Hepatocyte (in vitro differentiated cells): ENCODE results near the gene ANKS3. TPM values are rescaled to one million over a fixed set of nuclear protein-coding genes. Genes with fewer than 3 reads are reported as not detected.

Experiments
- DNase-seq: peaks from one replicate; pipeline ENCODE4 v3.0.0-alpha.2; 2016; ENCODE audit warnings: low spot score
- H2AFZ ChIP-seq: fragments of 200-600 bp; sonication (generic); 2 replicates; pipeline ENCODE4 v1.6.0; 2016; ENCODE audit warnings: antibody characterized with exemption, mild to moderate bottlenecking
- H3K27ac ChIP-seq: fragments of 200-600 bp; sonication (generic); 2 replicates; pipeline ENCODE4 v1.5.1; 2016; ENCODE audit warnings: mild to moderate bottlenecking
- H3K27me3 ChIP-seq: fragments of 200-600 bp; sonication (generic); 2 replicates; pipeline ENCODE4 v1.6.1; 2016
- H3K36me3 ChIP-seq: fragments of 200-600 bp; sonication (generic); replicated peaks from 2 replicates; pipeline ENCODE4 v1.5.1; 2016; ENCODE audit warnings: low read depth; ENCODE audit not compliant: insufficient read depth
- H3K4me1 ChIP-seq: fragments of 200-600 bp; sonication (generic); 2 replicates; pipeline ENCODE4 v1.5.1; 2016; ENCODE audit warnings: mild to moderate bottlenecking, moderate library complexity; ENCODE audit not compliant: insufficient read depth
- H3K4me2 ChIP-seq: fragments of 200-600 bp; sonication (generic); 2 replicates; pipeline ENCODE4 v1.6.0; 2016
- H3K4me3 ChIP-seq: fragments of 200-600 bp; sonication (generic); 2 replicates; pipeline ENCODE4 v1.5.1; 2016; ENCODE audit warnings: mild to moderate bottlenecking
- H3K79me2 ChIP-seq: fragments of 200-600 bp; sonication (generic); 2 replicates; pipeline ENCODE4 v1.6.0; 2017; ENCODE audit warnings: mild to moderate bottlenecking
- H3K9me2 ChIP-seq: fragments of 200-600 bp; sonication (generic); replicated peaks from 2 replicates; pipeline ENCODE4 v1.6.0; 2017; ENCODE audit warnings: mild to moderate bottlenecking; ENCODE audit not compliant: insufficient read depth
- H3K9me3 ChIP-seq: fragments of 200-600 bp; sonication (generic); 2 replicates; pipeline ENCODE4 v1.5.1; 2016; ENCODE audit warnings: low read depth, mild to moderate bottlenecking
- H4K20me1 ChIP-seq: fragments of 200-600 bp; sonication (generic); 2 replicates; pipeline ENCODE4 v1.6.0; 2016; ENCODE audit warnings: mild to moderate bottlenecking; ENCODE audit not compliant: insufficient read depth, poor library complexity, severe bottlenecking
- CTCF ChIP-seq: fragments of 200-600 bp; sonication (generic); IDR thresholded peaks from 2 replicates; pipeline ENCODE4 v1.5.1; 2016; ENCODE audit warnings: antibody characterized with exemption, mild to moderate bottlenecking; ENCODE audit not compliant: poor library complexity
- EZH2 ChIP-seq: fragments of 200-600 bp; sonication (generic); IDR thresholded peaks from 2 replicates; pipeline ENCODE4 v1.6.1; 2016; ENCODE audit warnings: antibody characterized with exemption, mild to moderate bottlenecking, borderline replicate concordance
- EZH2phosphoT487 ChIP-seq: fragments of 200-600 bp; sonication (generic); IDR thresholded peaks from one replicate; pipeline ENCODE4 v1.6.1; 2018; ENCODE audit warnings: antibody characterized with exemption, mild to moderate bottlenecking, low read depth, moderate library complexity; ENCODE audit not compliant: unreplicated experiment, severe bottlenecking
- WGBS: methylation state at CpG from one replicate; pipeline ENCODE4 v1.1.6; 2016; ENCODE audit warnings: low lambda C conversion rate; ENCODE audit errors: missing lambda C conversion rate; 5-methylcytosine and 5-hydroxymethylcytosine counted together
- polyA plus RNA-seq: library from polyadenylated mRNA; unstranded; fragments of >200 nt; fragmentation: Nextera tagmentation; extraction: Ambion mirVana; gene quantifications from 2 replicates; pipeline ENCODE4 v1.2.1, GENCODE V29; 2016
- total RNA-seq: library from RNA; depleted of rRNA; stranded (reverse); fragments of >200 nt; gene quantifications from 2 replicates; pipeline ENCODE4 v1.2.3, GENCODE V29; 2014

ANKS3 gene
- total and polyA plus RNA-seq, 2 experiments from 2014 or later: 11.7 to 17.4 TPM

- DNase-seq: peak; percentile 9
- Histone ChIP-seq H3K36me3 (no peaks in the 10 kb centered on the region), H3K4me1 (peaks cover 19% of the 10 kb centered on the region)
These were observed 42.2 kb downstream of the ANKS3 start for GRCh38 chr16:4691666-4692412.

GRCh38 chr16:4690946-4691665 is 43.0 kb downstream of the ANKS3 start:
- Histone ChIP-seq H3K79me2 (peaks cover 17% of the 10 kb centered on the region), H3K4me3 (no peak overlapping the region), H3K4me1 (peaks cover 15% of the 10 kb centered on the region), H3K9me2 (no peaks in the 10 kb centered on the region), H3K36me3 (no peaks in the 10 kb centered on the region), H3K4me2 (no peak overlapping the region), H3K27ac (no peak overlapping the region), H2AFZ (no peak overlapping the region), H3K27me3 (no peaks in the 10 kb centered on the region), H4K20me1 (no peaks in the 10 kb centered on the region), H3K9me3 (no peaks in the 10 kb centered on the region)
- TF ChIP-seq CTCF (no peak), EZH2 (no peak), EZH2phosphoT487 (no peak)
- WGBS: 84% methylated on average over 19 of the region's 19 CpGs
- DNase-seq: peak; percentile 8

More at GRCh38 chr16:4691666-4692412, 42.2 kb downstream of the ANKS3 start:
- Histone ChIP-seq H3K4me3 (no peak overlapping the region), H3K27ac (no peak overlapping the region), H3K9me3 (no peaks in the 10 kb centered on the region), H3K79me2 (peaks cover 17% of the 10 kb centered on the region), H3K9me2 (no peaks in the 10 kb centered on the region), H2AFZ (no peak overlapping the region), H3K27me3 (no peaks in the 10 kb centered on the region), H3K4me2 (no peak overlapping the region), H4K20me1 (no peaks in the 10 kb centered on the region)
- WGBS: 80% methylated on average over 14 of the region's 20 CpGs
- no peak for TF ChIP-seq EZH2
- no peak for TF ChIP-seq EZH2phosphoT487
- no peak for TF ChIP-seq CTCF

- Histone ChIP-seq H3K27me3 (no peaks in the 10 kb centered on the region), H3K4me3 (no peak overlapping the region), H3K27ac (no peak overlapping the region), H3K4me2 (no peak overlapping the region), H3K9me3 (no peaks in the 10 kb centered on the region), H4K20me1 (no peaks in the 10 kb centered on the region), H2AFZ (no peak overlapping the region), H3K4me1 (peaks cover 7% of the 10 kb centered on the region), H3K9me2 (no peaks in the 10 kb centered on the region), H3K36me3 (no peaks in the 10 kb centered on the region), H3K79me2 (peaks cover 10% of the 10 kb centered on the region)
- 91% methylated on average over 27 of the region's 31 CpGs for WGBS
- TF ChIP-seq EZH2phosphoT487: no peak
- TF ChIP-seq EZH2: no peak
- TF ChIP-seq CTCF: no peak
- peak; percentile 3 for DNase-seq
These were observed 44.0 kb downstream of the ANKS3 start for GRCh38 chr16:4689864-4690704.
